Peyer's patch (tissue), 4 donors: Measurements from ENCODE around the gene COMMD1. TPM values are rescaled to one million over a fixed set of nuclear protein-coding genes. Genes with fewer than 3 reads are reported as not detected.

Source experiments
- DNase-seq, 3 donors: peaks; one replicate each; pipeline ENCODE4 v3.0.0-alpha.2; 2017 to 2019
- H3K27ac ChIP-seq, 4 donors: fragments of 200-600 bp; sonication (generic); one replicate each; pipeline ENCODE4 v1.5.1; 2016 to 2019
- H3K27me3 ChIP-seq, 2 donors: fragments of 200-600 bp; sonication (generic); one replicate each; pipeline ENCODE4 v1.5.1; 2019
- H3K36me3 ChIP-seq, 3 donors: fragments of 200-600 bp; sonication (generic); one replicate each; pipeline ENCODE4 v1.5.1; 2016 to 2019
- H3K4me1 ChIP-seq, 4 donors: fragments of 200-600 bp; sonication (generic); one replicate each; pipeline ENCODE4 v1.5.1; 2016 to 2019
- H3K4me3 ChIP-seq, 4 donors: fragments of 200-600 bp; sonication (generic); 1 replicate in 3 of 4; 2 replicates in 1 of 4; pipeline ENCODE4 v1.5.1; 2016 to 2019; ENCODE audit warnings: mild to moderate bottlenecking in 1 of 4
- H3K9me3 ChIP-seq, 4 donors: fragments of 200-600 bp; sonication (generic); one replicate each; pipeline ENCODE4 v1.5.1; 2016 to 2019; ENCODE audit warnings: mild to moderate bottlenecking in 1 of 4
- POLR2A ChIP-seq, 2 donors: fragments of 450-650 bp; IDR thresholded peaks; one replicate each; pipeline ENCODE4 v1.5.1; 2017; ENCODE audit warnings: antibody characterized with exemption in 2 of 2, mild to moderate bottlenecking in 2 of 2, moderate library complexity in 2 of 2
- total RNA-seq, 4 donors: library from RNA; depleted of rRNA; stranded (reverse); fragments of >200 nt; gene quantifications; one replicate each; pipeline ENCODE4 v1.1.0, GENCODE V29; 2016
- TF ChIP-seq, protein P1 (sequence below), 6 experiments: fragments of 450-650 bp in 4 of 6; fragments of 200-600 bp in 2 of 6; sonication (generic) in 1 of 6; IDR thresholded peaks; one replicate each; pipeline ENCODE4 v1.5.1; 2017 to 2019; ENCODE audit warnings: antibody characterized with exemption in 6 of 6, mild to moderate bottlenecking in 3 of 6, moderate library complexity in 1 of 6

The COMMD1 gene
- total RNA-seq, 4 donors from 2014 or later = 32.9 to 52.8 (median 35.2) TPM

DNA sequence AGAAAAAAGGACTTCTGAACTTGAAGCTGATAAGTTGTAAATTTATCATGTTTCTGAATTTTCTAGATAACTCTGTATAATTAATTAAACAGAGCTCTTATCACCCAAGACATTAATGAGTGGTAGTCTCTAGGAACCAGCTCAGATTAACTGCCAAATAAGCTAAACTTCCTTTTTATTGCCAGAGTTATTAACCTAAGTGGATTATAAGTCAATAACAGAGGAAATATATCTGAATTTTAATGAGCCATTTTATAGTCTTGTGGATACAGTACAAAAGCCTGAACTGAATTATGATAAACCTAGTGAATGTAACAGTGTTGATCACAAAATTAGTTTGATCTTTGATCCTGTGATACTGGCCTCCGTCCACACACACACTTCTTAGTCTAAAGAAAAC, 111.5 kb downstream of the COMMD1 start:
- H3K4me3 ChIP-seq = no peak overlapping the region
- DNase-seq = no peak
- H3K4me1 ChIP-seq = peaks cover 0 to 10% (median 0%) of the 10 kb centered on the region in 4 donors
- H3K27ac ChIP-seq = no peak overlapping the region
- H3K9me3 ChIP-seq = no peaks in the 10 kb centered on the region
- no peaks in the 10 kb centered on the region for H3K36me3 ChIP-seq
- H3K27me3 ChIP-seq = no peaks in the 10 kb centered on the region
- TF ChIP-seq, protein P1, sequence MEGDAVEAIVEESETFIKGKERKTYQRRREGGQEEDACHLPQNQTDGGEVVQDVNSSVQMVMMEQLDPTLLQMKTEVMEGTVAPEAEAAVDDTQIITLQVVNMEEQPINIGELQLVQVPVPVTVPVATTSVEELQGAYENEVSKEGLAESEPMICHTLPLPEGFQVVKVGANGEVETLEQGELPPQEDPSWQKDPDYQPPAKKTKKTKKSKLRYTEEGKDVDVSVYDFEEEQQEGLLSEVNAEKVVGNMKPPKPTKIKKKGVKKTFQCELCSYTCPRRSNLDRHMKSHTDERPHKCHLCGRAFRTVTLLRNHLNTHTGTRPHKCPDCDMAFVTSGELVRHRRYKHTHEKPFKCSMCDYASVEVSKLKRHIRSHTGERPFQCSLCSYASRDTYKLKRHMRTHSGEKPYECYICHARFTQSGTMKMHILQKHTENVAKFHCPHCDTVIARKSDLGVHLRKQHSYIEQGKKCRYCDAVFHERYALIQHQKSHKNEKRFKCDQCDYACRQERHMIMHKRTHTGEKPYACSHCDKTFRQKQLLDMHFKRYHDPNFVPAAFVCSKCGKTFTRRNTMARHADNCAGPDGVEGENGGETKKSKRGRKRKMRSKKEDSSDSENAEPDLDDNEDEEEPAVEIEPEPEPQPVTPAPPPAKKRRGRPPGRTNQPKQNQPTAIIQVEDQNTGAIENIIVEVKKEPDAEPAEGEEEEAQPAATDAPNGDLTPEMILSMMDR (IDR thresholded peaks at IDR 0.05) = no peak

DNA sequence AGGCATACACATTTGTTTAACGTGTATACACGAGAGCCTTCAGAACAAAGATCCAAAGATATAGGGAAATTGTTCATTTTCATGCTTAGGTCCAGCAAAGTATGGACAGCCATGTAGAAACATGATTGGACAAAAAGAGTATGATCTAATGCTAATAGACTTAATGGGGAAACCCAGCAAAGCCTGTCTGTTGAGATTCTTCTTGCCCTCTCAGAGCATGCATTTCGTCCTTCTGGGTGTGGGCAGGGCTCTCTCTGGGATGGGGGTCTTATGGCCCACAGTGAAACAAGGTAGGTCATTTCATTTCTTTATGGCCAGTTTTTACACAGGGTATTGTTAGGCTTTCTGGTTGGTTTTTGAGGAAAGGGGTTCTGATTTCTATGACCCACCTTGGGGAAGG, 124.4 kb downstream of the COMMD1 start:
- Histone ChIP-seq H3K4me1 (no peaks in the 10 kb centered on the region), H3K4me3 (no peak overlapping the region), H3K27me3 (no peaks in the 10 kb centered on the region), H3K27ac (no peak overlapping the region), H3K9me3 (no peaks in the 10 kb centered on the region), H3K36me3 (no peaks in the 10 kb centered on the region)
- DNase-seq = no peak
- TF ChIP-seq, protein P1 (IDR thresholded peaks at IDR 0.05) = no peak
- TF ChIP-seq POLR2A (IDR thresholded peaks at IDR 0.05) = no peak

DNA sequence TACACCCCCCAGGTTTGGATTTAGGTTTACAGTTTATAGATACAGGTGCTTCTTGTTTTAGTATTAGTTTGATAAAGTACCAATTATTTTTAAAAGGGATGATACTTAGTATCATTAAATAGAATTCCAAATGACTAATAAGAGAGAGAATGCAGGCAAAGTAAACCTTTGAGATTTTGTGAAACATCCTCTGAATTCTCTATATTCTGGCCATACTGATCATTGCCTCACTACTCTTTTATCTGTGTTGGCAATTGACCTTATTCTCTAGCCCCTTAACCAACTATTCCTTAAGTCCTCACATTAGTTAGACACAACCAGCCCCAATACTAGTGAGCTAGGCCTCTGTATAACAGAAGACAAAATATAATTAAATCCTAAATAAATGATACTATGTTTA, 125.4 kb downstream of the COMMD1 start:
- no peak for TF ChIP-seq POLR2A (IDR thresholded peaks at IDR 0.05)
- TF ChIP-seq, protein P1 (IDR thresholded peaks at IDR 0.05) = no peak
- no peak for DNase-seq

DNA sequence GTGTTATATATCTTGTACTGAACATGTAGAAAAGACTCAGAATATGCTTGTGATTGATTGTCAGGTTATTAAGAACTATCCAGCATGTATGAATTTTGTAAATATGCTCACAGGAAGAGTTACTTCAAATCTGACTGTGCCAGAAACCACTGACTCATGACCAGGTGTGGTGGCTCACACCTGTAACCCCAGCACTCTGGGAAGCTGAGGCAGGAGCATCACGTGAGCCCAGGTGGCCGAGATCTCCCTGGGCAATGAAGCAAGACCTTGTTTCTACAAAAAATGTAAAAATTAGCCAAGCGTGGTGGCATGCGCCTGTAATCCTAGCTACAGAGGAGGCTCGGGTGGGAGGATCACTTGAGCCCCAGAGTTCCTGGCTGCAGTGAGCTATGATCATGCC, 126.6 kb downstream of the COMMD1 start:
- Histone ChIP-seq H3K27me3 (no peaks in the 10 kb centered on the region), H3K4me1 (no peaks in the 10 kb centered on the region), H3K4me3 (no peak overlapping the region), H3K27ac (no peak overlapping the region), H3K9me3 (no peaks in the 10 kb centered on the region), H3K36me3 (no peaks in the 10 kb centered on the region)
- DNase-seq = no peak
- TF ChIP-seq, protein P1 (IDR thresholded peaks at IDR 0.05) = no peak
- no peak for TF ChIP-seq POLR2A (IDR thresholded peaks at IDR 0.05)

More for the DNA sequence above, 125.4 kb downstream of the COMMD1 start:
- no peak overlapping the region for H3K4me3 ChIP-seq
- no peaks in the 10 kb centered on the region for H3K9me3 ChIP-seq
- H3K27me3 ChIP-seq = no peaks in the 10 kb centered on the region
- no peaks in the 10 kb centered on the region for H3K36me3 ChIP-seq
- no peaks in the 10 kb centered on the region for H3K4me1 ChIP-seq
- no peak overlapping the region for H3K27ac ChIP-seq

GRCh38 chr2:62034715-62035114, 129.2 kb downstream of the COMMD1 start:
- no peaks in the 10 kb centered on the region for H3K27me3 ChIP-seq
- no peaks in the 10 kb centered on the region for H3K9me3 ChIP-seq
- TF ChIP-seq, protein P1 (IDR thresholded peaks at IDR 0.05) = no peak
- no peak for TF ChIP-seq POLR2A (IDR thresholded peaks at IDR 0.05)
- H3K36me3 ChIP-seq = no peaks in the 10 kb centered on the region
- no peaks in the 10 kb centered on the region for H3K4me1 ChIP-seq
- no peak overlapping the region for H3K4me3 ChIP-seq
- no peak overlapping the region for H3K27ac ChIP-seq
- no peak for DNase-seq

DNA sequence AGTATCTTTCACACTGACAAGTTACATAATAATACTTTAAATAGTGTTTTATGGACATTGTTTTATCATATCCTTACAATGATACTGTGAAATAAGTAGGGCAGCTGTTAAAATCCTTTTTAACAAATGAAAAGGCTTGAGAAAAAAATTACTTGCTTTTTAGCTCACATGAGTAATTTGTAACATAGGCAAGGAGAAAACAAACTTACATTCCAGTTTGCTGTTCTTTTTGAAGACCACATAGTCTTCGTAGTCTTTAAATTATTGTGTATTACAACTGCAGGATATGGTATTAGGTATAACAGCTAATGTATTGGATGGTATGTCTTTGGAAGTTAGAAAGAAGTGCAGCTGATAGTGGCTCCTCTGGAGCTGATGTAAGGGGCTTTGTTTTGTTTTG, 130.8 kb downstream of the COMMD1 start:
- Histone ChIP-seq H3K4me3 (no peak overlapping the region), H3K27me3 (no peaks in the 10 kb centered on the region), H3K36me3 (no peaks in the 10 kb centered on the region), H3K27ac (no peak overlapping the region), H3K9me3 (no peaks in the 10 kb centered on the region), H3K4me1 (no peaks in the 10 kb centered on the region)
- no peak for DNase-seq
- TF ChIP-seq, protein P1 (IDR thresholded peaks at IDR 0.05) = no peak
- no peak for TF ChIP-seq POLR2A (IDR thresholded peaks at IDR 0.05)
